GM21529 (cell line): Measurements from ENCODE around the gene RAB37.

ENCODE experiments used
- ATAC-seq: cut with Tn5 transposase; IDR thresholded peaks from one replicate; pipeline ENCODE4 v1.9.1; 2021; ENCODE audit not compliant: unreplicated experiment

The RAB37 gene

GRCh38 chr17:74776990-74777389 lies 39.9 kb downstream of the RAB37 start:
- ATAC-seq = no peak

- no peak for ATAC-seq
These were observed 41.0 kb downstream of the RAB37 start for GRCh38 chr17:74777901-74778515.

- ATAC-seq = no peak
These were observed 41.9 kb downstream of the RAB37 start for GRCh38 chr17:74778960-74779359.

- no peak for ATAC-seq
These were observed 42.4 kb downstream of the RAB37 start for GRCh38 chr17:74779501-74779900.

GRCh38 chr17:74779948-74780400 lies 42.9 kb downstream of the RAB37 start:
- peak; percentile 57 for ATAC-seq

- no peak for ATAC-seq
These were observed 43.6 kb downstream of the RAB37 start for GRCh38 chr17:74780443-74781238.

- ATAC-seq = no peak
These were observed 45.5 kb downstream of the RAB37 start for GRCh38 chr17:74782571-74782970.

GRCh38 chr17:74784125-74784810 lies 47.2 kb downstream of the RAB37 start:
- no peak for ATAC-seq

GRCh38 chr17:74785096-74785980 lies 48.3 kb downstream of the RAB37 start:
- no peak for ATAC-seq

GRCh38 chr17:74785981-74786360 lies 48.9 kb downstream of the RAB37 start:
- no peak for ATAC-seq

GRCh38 chr17:74786431-74787055 lies 49.5 kb downstream of the RAB37 start:
- no peak for ATAC-seq

GRCh38 chr17:74790161-74791058 lies 53.4 kb downstream of the RAB37 start:
- ATAC-seq = no peak

- no peak for ATAC-seq
These were observed 55.6 kb downstream of the RAB37 start for GRCh38 chr17:74792586-74793105.

GRCh38 chr17:74795327-74796020 lies 58.4 kb downstream of the RAB37 start:
- ATAC-seq = no peak

GRCh38 chr17:74796211-74796610 lies 59.2 kb downstream of the RAB37 start:
- ATAC-seq = no peak

GRCh38 chr17:74796866-74797265 lies 59.8 kb downstream of the RAB37 start:
- ATAC-seq = no peak
